ENCODE measurements around the gene MINDY4.

MINDY4 gene

DNA sequence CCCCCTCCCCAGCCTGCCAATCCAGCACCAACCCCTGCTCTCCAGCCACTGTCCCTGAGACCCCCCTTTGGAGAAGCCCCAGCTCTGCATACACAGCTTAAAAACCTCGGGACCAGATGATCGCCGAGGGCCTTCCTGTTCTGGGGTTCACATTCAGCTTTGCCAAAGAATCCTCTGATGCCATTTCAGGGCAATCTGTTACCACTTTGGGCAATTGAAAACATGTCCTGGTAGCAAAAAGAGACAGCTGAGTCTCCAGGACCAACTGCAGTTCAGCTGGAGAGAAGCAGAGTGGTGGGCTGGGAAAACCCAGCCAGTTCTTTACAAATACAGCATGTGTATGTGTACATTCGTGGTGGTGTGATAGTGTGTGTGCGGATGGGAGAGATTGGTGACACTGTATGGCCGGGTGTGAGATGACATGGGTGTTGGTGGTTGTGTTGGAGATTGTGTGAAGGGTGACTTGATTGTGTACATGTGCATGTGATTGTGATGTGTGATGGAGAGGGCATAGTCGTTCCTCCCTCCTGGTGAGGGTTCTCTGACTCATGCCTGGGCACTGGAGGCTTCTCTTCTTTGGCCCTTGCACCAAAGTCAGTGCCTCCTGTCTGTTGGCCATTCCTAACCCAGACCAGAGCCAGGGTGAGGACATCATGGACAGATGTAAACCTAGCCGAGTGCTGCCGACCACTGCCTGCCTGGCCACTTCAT is 91.9 kb downstream of the MINDY4 start:
- Histone ChIP-seq H3K9me3 (ENCODE audit: control insufficient read depth in 1 of 2, low read length in 2 of 2) (no peaks in the 10 kb centered on the region), H3K4me3 (ENCODE audit: low read depth in 1 of 2, low read length in 2 of 2) (no peak overlapping the region), H3K36me3 (ENCODE audit: control insufficient read depth in 1 of 2, insufficient read depth in 2 of 2, low read length in 2 of 2) (no peaks in the 10 kb centered on the region), H3K4me1 (ENCODE audit: control insufficient read depth in 1 of 2, insufficient read depth in 2 of 2, low read length in 2 of 2) (peaks cover 31 to 39% of the 10 kb centered on the region in 2 donors), H3K27me3 (ENCODE audit: control insufficient read depth in 1 of 2, insufficient read depth in 2 of 2, low read length in 2 of 2) (no peaks in the 10 kb centered on the region), H3K27ac (ENCODE audit: low read depth, low read length) (no peak overlapping the region), H3K9ac (ENCODE audit: low read depth in 1 of 2, low read length in 2 of 2) (no peak overlapping the region)

DNA sequence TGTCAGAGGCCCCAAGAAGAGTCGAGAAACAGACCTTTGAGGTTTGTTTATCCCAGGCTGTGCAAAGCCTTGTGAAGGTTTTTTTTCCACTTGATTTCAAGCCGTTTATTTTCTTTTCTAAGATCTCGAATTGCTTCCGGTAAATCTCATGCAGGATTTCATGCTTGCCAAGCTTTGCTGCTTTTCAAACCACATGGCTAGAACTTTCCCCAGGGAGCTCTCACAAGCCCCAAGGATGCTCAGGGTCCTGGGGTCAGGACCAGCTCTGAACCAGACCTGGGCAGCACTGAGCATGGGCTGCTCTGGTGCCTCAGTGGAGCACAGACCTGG is 92.5 kb downstream of the MINDY4 start:
- H3K4me3 ChIP-seq (ENCODE audit: low read depth in 1 of 2, low read length in 2 of 2): no peak overlapping the region
- no peaks in the 10 kb centered on the region for H3K27me3 ChIP-seq (ENCODE audit: control insufficient read depth in 1 of 2, insufficient read depth in 2 of 2, low read length in 2 of 2)
- no peaks in the 10 kb centered on the region for H3K36me3 ChIP-seq (ENCODE audit: control insufficient read depth in 1 of 2, insufficient read depth in 2 of 2, low read length in 2 of 2)
- H3K9ac ChIP-seq (ENCODE audit: low read depth in 1 of 2, low read length in 2 of 2): no peak overlapping the region
- no peaks in the 10 kb centered on the region for H3K9me3 ChIP-seq (ENCODE audit: control insufficient read depth in 1 of 2, low read length in 2 of 2)
- H3K4me1 ChIP-seq (ENCODE audit: control insufficient read depth in 1 of 2, insufficient read depth in 2 of 2, low read length in 2 of 2): peaks cover 31 to 39% of the 10 kb centered on the region in 2 donors
- no peak overlapping the region for H3K27ac ChIP-seq (ENCODE audit: low read depth, low read length)

DNA sequence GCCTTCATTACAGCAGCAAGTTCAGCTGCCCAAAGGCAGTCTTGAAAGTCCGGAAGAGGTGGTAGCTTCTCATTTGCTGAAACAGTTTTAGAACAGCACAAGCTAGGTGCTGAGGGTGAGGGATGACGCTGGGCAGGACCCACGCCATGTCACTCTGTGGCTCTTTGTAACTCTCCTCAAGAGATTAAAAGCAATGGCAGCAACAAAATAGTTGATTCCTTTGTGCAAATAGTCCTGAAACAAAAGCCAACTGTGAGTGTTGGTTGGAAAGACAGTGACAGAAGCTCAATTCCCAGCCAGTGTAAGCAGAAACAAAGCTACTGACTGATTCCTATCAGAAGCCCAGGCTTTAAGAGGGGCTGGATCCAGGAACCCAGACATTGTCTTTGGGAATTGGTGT is 92.9 kb downstream of the MINDY4 start:
- Histone ChIP-seq H3K4me1 (ENCODE audit: control insufficient read depth in 1 of 2, insufficient read depth in 2 of 2, low read length in 2 of 2) (peaks cover 31 to 39% of the 10 kb centered on the region in 2 donors), H3K4me3 (ENCODE audit: low read depth in 1 of 2, low read length in 2 of 2) (no peak overlapping the region), H3K9ac (ENCODE audit: low read depth in 1 of 2, low read length in 2 of 2) (no peak overlapping the region), H3K9me3 (ENCODE audit: control insufficient read depth in 1 of 2, low read length in 2 of 2) (no peaks in the 10 kb centered on the region), H3K36me3 (ENCODE audit: control insufficient read depth in 1 of 2, insufficient read depth in 2 of 2, low read length in 2 of 2) (no peaks in the 10 kb centered on the region), H3K27me3 (ENCODE audit: control insufficient read depth in 1 of 2, insufficient read depth in 2 of 2, low read length in 2 of 2) (no peaks in the 10 kb centered on the region), H3K27ac (ENCODE audit: low read depth, low read length) (no peak overlapping the region)

DNA sequence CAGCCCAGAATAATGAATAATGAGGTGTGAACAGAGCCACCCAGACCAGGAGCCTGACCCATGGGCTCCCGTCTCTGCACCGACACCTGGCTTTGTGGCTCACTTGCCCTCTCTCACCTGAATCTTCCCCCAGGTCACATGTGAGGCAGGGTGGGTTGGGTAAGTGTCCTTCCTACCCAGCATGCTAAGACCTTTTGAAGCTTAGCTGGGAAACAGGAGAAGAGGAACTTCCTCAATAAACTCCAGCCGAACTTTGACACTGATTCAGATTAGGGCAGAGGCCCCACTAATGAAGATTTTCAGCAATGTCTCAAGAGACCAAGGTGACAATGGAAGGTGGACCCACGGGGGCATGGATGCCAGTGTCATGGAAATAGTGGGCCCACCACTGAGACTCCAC is 93.9 kb downstream of the MINDY4 start:
- H3K27ac ChIP-seq (ENCODE audit: low read depth, low read length): no peak overlapping the region
- no peak overlapping the region for H3K4me3 ChIP-seq (ENCODE audit: low read depth in 1 of 2, low read length in 2 of 2)
- no peaks in the 10 kb centered on the region for H3K9me3 ChIP-seq (ENCODE audit: control insufficient read depth in 1 of 2, low read length in 2 of 2)
- no peak overlapping the region for H3K9ac ChIP-seq (ENCODE audit: low read depth in 1 of 2, low read length in 2 of 2)
- peaks cover 28 to 30% of the 10 kb centered on the region in 2 donors for H3K4me1 ChIP-seq (ENCODE audit: control insufficient read depth in 1 of 2, insufficient read depth in 2 of 2, low read length in 2 of 2)
- no peaks in the 10 kb centered on the region for H3K27me3 ChIP-seq (ENCODE audit: control insufficient read depth in 1 of 2, insufficient read depth in 2 of 2, low read length in 2 of 2)
- no peaks in the 10 kb centered on the region for H3K36me3 ChIP-seq (ENCODE audit: control insufficient read depth in 1 of 2, insufficient read depth in 2 of 2, low read length in 2 of 2)

DNA sequence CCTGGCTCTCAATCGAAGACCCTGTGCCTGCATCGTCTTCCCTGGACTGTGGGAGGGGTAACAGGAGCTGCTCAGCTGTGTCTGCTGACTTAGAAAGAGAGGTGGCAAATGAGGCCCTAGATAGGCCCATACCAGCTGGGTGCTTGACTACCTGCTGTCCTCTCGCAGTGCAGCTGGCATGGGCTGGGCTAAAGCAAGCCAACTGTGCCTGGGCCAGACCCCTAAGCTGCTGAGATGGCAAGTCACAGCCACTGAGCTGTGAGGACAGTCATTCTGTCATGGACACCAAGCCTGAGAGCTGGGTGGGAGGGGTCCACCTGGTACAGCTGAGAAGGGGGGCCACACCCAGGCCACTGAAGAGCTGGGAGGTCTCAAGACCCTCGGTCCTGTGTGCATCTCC is 94.6 kb downstream of the MINDY4 start:
- H3K36me3 ChIP-seq (ENCODE audit: control insufficient read depth in 1 of 2, insufficient read depth in 2 of 2, low read length in 2 of 2): no peaks in the 10 kb centered on the region
- no peak overlapping the region for H3K4me3 ChIP-seq (ENCODE audit: low read depth in 1 of 2, low read length in 2 of 2)
- no peak overlapping the region for H3K27ac ChIP-seq (ENCODE audit: low read depth, low read length)
- no peak overlapping the region for H3K9ac ChIP-seq (ENCODE audit: low read depth in 1 of 2, low read length in 2 of 2)
- no peaks in the 10 kb centered on the region for H3K9me3 ChIP-seq (ENCODE audit: control insufficient read depth in 1 of 2, low read length in 2 of 2)
- no peaks in the 10 kb centered on the region for H3K27me3 ChIP-seq (ENCODE audit: control insufficient read depth in 1 of 2, insufficient read depth in 2 of 2, low read length in 2 of 2)
- H3K4me1 ChIP-seq (ENCODE audit: control insufficient read depth in 1 of 2, insufficient read depth in 2 of 2, low read length in 2 of 2): peaks cover 20 to 23% of the 10 kb centered on the region in 2 donors

DNA sequence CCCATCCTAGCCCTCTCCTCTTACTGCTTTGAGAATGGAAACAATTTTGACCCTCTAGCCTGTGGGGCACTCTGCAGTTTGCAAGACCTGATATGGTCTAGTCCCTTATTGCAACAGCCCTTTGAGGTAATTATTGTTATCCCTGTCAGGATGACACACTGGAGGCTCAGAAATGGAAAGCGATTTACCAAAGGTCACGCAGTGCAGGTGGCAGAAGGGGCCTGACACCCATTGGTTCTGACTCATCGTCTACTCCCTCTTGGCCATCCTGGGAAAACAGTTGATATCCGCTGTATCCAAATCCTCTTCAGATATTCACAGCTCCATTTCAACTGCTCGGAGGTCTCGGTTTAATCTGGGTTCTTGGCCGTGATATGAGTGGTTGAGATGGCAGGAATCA is 95.7 kb downstream of the MINDY4 start:
- H3K27ac ChIP-seq (ENCODE audit: low read depth, low read length): no peak overlapping the region

DNA sequence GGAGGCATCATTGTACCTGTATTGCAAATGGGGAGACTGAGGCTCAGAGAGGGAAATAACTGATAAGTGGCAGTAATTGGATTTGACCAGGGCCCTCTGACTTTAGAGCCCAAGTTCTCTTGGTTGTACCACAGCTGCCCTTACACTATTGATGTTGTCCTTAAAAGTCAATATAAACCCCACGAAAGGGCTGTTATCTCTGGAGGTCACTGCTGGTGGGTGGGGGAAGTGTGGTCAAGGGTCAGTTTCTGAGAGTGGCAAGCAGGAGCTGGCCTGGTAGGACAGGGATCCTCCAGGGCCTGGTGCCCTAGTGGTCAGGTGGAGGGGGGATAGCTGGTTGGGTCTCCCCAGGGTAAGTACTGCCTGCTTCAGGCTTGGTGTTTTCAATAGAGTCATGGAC is 96.3 kb downstream of the MINDY4 start:
- H3K4me3 ChIP-seq (ENCODE audit: low read depth in 1 of 2, low read length in 2 of 2): no peak overlapping the region
- H3K27me3 ChIP-seq (ENCODE audit: control insufficient read depth in 1 of 2, insufficient read depth in 2 of 2, low read length in 2 of 2): no peaks in the 10 kb centered on the region
- H3K27ac ChIP-seq (ENCODE audit: low read depth, low read length): no peak overlapping the region
- H3K9me3 ChIP-seq (ENCODE audit: control insufficient read depth in 1 of 2, low read length in 2 of 2): no peaks in the 10 kb centered on the region
- peaks cover 15 to 20% of the 10 kb centered on the region in 2 donors for H3K4me1 ChIP-seq (ENCODE audit: control insufficient read depth in 1 of 2, insufficient read depth in 2 of 2, low read length in 2 of 2)
- H3K9ac ChIP-seq (ENCODE audit: low read depth in 1 of 2, low read length in 2 of 2): no peak overlapping the region
- H3K36me3 ChIP-seq (ENCODE audit: control insufficient read depth in 1 of 2, insufficient read depth in 2 of 2, low read length in 2 of 2): no peaks in the 10 kb centered on the region

More for the DNA sequence above, 95.7 kb downstream of the MINDY4 start:
- H3K9ac ChIP-seq (ENCODE audit: low read depth in 1 of 2, low read length in 2 of 2): no peak overlapping the region
- H3K4me1 ChIP-seq (ENCODE audit: control insufficient read depth in 1 of 2, insufficient read depth in 2 of 2, low read length in 2 of 2): peaks cover 15 to 20% of the 10 kb centered on the region in 2 donors
- no peaks in the 10 kb centered on the region for H3K27me3 ChIP-seq (ENCODE audit: control insufficient read depth in 1 of 2, insufficient read depth in 2 of 2, low read length in 2 of 2)
- no peak overlapping the region for H3K4me3 ChIP-seq (ENCODE audit: low read depth in 1 of 2, low read length in 2 of 2)
- H3K9me3 ChIP-seq (ENCODE audit: control insufficient read depth in 1 of 2, low read length in 2 of 2): no peaks in the 10 kb centered on the region
- H3K36me3 ChIP-seq (ENCODE audit: control insufficient read depth in 1 of 2, insufficient read depth in 2 of 2, low read length in 2 of 2): no peaks in the 10 kb centered on the region

DNA sequence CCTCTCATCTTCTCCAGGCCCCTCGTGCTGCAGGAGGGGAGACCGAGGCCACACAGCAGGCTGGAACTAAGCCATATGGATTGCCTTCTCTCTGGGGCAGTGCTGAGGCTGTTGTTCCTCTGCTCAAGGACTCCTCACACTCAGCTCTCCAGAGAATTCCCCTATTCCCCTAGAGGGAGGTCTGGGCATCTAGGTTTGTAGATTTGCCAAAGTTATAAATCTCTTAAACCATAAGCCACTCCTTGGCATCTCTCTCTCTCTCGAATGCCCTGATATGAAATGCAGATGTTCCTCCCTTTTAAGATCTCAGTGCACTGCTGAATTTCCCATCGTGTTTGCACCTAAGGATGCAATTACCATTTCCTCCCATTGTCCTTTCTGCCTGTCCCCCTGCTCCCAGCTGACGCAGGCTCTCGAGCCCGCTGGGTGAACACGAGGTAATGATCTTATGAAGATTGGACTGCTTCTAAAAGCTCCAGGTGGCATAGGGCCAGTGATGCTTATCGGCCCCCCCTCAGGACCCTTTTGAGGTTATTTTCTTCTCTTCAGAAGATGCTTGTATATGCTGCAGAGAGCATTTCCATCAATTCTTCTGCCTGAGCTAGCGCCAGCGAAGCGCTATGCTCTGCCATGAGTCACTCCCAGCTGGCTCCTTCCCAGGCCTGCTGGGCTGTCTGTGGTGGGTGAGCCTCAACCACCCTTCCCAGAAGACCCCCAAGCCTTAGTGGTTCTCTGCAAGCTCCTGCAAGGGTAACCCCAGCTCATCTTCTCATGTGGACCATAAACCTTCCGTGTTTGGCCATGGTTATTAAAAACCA is 98.8 kb downstream of the MINDY4 start:
- no peaks in the 10 kb centered on the region for H3K9me3 ChIP-seq (ENCODE audit: control insufficient read depth in 1 of 2, low read length in 2 of 2)
- no peaks in the 10 kb centered on the region for H3K27me3 ChIP-seq (ENCODE audit: control insufficient read depth in 1 of 2, insufficient read depth in 2 of 2, low read length in 2 of 2)
- H3K9ac ChIP-seq (ENCODE audit: low read depth in 1 of 2, low read length in 2 of 2): no peak overlapping the region
- H3K27ac ChIP-seq (ENCODE audit: low read depth, low read length): no peak overlapping the region
- no peak overlapping the region for H3K4me3 ChIP-seq (ENCODE audit: low read depth in 1 of 2, low read length in 2 of 2)
- H3K4me1 ChIP-seq (ENCODE audit: control insufficient read depth in 1 of 2, insufficient read depth in 2 of 2, low read length in 2 of 2): peaks cover 15% of the 10 kb centered on the region in 2 donors
- peaks cover 0 to 7% of the 10 kb centered on the region in 2 donors for H3K36me3 ChIP-seq (ENCODE audit: control insufficient read depth in 1 of 2, insufficient read depth in 2 of 2, low read length in 2 of 2)

DNA sequence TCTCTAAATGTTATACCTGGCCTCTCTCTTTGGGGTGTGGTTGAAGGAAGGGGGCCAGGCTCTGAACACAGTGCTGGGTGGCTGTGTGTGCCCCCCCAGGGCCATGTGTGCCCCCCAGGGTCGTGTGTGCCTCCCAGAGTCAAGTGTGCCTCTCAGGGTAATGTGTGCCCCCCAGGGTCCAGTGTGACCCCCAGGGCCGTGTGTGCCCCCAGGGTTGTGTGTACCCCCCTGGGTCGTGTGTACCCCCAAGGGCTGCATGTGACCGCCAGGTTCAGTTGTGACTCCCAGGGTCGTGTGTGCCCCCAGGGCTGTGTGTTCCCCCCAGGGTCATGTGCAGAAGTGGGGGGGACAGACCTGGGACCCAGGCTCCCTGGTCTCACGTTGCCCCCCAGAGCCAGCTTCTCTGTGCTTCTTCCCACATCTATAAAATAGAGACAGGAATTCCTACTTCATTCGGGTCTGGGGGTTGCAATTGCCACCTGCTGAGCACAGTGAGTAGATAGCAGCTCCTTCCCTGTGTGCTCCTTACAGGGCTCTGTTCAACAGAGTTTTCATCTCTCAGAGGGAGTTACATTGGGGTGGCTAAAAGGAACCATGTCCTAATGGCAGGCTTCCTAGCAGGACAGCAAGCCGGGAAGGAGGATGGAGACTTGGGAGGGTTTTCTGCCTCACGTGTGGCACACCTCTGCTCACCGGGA is 99.8 kb downstream of the MINDY4 start:
- Histone ChIP-seq H3K9me3 (ENCODE audit: control insufficient read depth in 1 of 2, low read length in 2 of 2) (no peaks in the 10 kb centered on the region), H3K4me1 (ENCODE audit: control insufficient read depth in 1 of 2, insufficient read depth in 2 of 2, low read length in 2 of 2) (peaks cover 7 to 9% of the 10 kb centered on the region in 2 donors), H3K27me3 (ENCODE audit: control insufficient read depth in 1 of 2, insufficient read depth in 2 of 2, low read length in 2 of 2) (no peaks in the 10 kb centered on the region), H3K9ac (ENCODE audit: low read depth in 1 of 2, low read length in 2 of 2) (no peak overlapping the region), H3K4me3 (ENCODE audit: low read depth in 1 of 2, low read length in 2 of 2) (no peak overlapping the region), H3K36me3 (ENCODE audit: control insufficient read depth in 1 of 2, insufficient read depth in 2 of 2, low read length in 2 of 2) (peaks cover 0 to 7% of the 10 kb centered on the region in 2 donors), H3K27ac (ENCODE audit: low read depth, low read length) (no peak overlapping the region)

DNA sequence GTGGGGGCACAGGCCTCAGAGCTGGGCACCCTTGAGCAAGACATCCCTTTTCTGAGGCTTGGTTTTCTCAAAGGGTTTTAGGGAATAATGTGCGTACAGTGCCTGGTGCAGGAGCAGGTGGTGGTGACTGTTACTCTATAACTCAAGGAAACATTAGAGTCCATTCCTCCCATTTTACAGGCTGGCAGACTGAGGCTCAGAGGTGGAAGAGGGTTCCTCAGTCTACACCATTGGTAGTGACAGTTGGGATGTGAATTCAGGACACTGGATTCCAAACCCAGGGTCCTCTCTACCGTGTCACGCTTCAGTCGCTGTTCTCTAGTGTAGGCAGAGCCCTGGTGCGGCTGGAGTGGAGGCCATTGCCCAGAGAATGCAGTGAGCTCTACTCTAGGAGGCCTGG is 100.4 kb downstream of the MINDY4 start:
- H3K4me3 ChIP-seq (ENCODE audit: low read depth in 1 of 2, low read length in 2 of 2): no peak overlapping the region
- no peaks in the 10 kb centered on the region for H3K27me3 ChIP-seq (ENCODE audit: control insufficient read depth in 1 of 2, insufficient read depth in 2 of 2, low read length in 2 of 2)
- peaks cover 0 to 7% of the 10 kb centered on the region in 2 donors for H3K36me3 ChIP-seq (ENCODE audit: control insufficient read depth in 1 of 2, insufficient read depth in 2 of 2, low read length in 2 of 2)
- H3K9me3 ChIP-seq (ENCODE audit: control insufficient read depth in 1 of 2, low read length in 2 of 2): no peaks in the 10 kb centered on the region
- H3K4me1 ChIP-seq (ENCODE audit: control insufficient read depth in 1 of 2, insufficient read depth in 2 of 2, low read length in 2 of 2): peaks cover 5 to 9% of the 10 kb centered on the region in 2 donors
- H3K27ac ChIP-seq (ENCODE audit: low read depth, low read length): no peak overlapping the region
- no peak overlapping the region for H3K9ac ChIP-seq (ENCODE audit: low read depth in 1 of 2, low read length in 2 of 2)
